HG02973 (cell line): ENCODE results near the gene C12orf75.
"Not testable (repeated sequence)": the region's sequence is repeated elsewhere in the genome, so short reads cannot be mapped to it uniquely, and the experiment has no call there.

Experiments used
- ATAC-seq: cut with Tn5 transposase; IDR thresholded peaks from one replicate; pipeline ENCODE4 v1.9.1; 2021; ENCODE audit warnings: moderate library complexity; ENCODE audit not compliant: unreplicated experiment

The C12orf75 gene

GRCh38 chr12:105368047-105368646, 37.7 kb downstream of the C12orf75 start:
- ATAC-seq, result no peak

GRCh38 chr12:105369014-105369413, 38.5 kb downstream of the C12orf75 start:
- no peak for ATAC-seq

- no peak for ATAC-seq
Observed at GRCh38 chr12:105374303-105374702, 43.8 kb downstream of the C12orf75 start.

GRCh38 chr12:105377077-105377476, 46.6 kb downstream of the C12orf75 start:
- ATAC-seq, result no peak

GRCh38 chr12:105378911-105379310, 48.4 kb downstream of the C12orf75 start:
- ATAC-seq, result no peak

GRCh38 chr12:105382771-105383622, 52.5 kb downstream of the C12orf75 start:
- no peak for ATAC-seq

- ATAC-seq, result no peak
Observed at GRCh38 chr12:105384220-105384619, 53.7 kb downstream of the C12orf75 start.

- no peak for ATAC-seq
Observed at GRCh38 chr12:105384916-105385535, 54.5 kb downstream of the C12orf75 start.

- no peak for ATAC-seq
Observed at GRCh38 chr12:105386431-105386830, 55.9 kb downstream of the C12orf75 start.

- no peak for ATAC-seq
Observed at GRCh38 chr12:105391231-105391630, 60.7 kb downstream of the C12orf75 start.

- ATAC-seq, result no peak
Observed at GRCh38 chr12:105393587-105393986, 63.1 kb downstream of the C12orf75 start.

- no peak for ATAC-seq
Observed at GRCh38 chr12:105396024-105396423, 65.5 kb downstream of the C12orf75 start.

- no peak for ATAC-seq
Observed at GRCh38 chr12:105396983-105397382, 66.5 kb downstream of the C12orf75 start.

- ATAC-seq, result no peak
Observed at GRCh38 chr12:105398930-105399329, 68.4 kb downstream of the C12orf75 start.

GRCh38 chr12:105399428-105400081, 69.1 kb downstream of the C12orf75 start:
- no peak for ATAC-seq

GRCh38 chr12:105400227-105400626, 69.7 kb downstream of the C12orf75 start:
- no peak for ATAC-seq

GRCh38 chr12:105401198-105401597, 70.7 kb downstream of the C12orf75 start:
- ATAC-seq, result no peak

GRCh38 chr12:105402366-105402765, 71.9 kb downstream of the C12orf75 start:
- no peak for ATAC-seq

- ATAC-seq, result no peak
Observed at GRCh38 chr12:105403095-105403494, 72.6 kb downstream of the C12orf75 start.

- not testable (repeated sequence) for ATAC-seq
Observed at GRCh38 chr12:105404134-105404533, 73.6 kb downstream of the C12orf75 start.

GRCh38 chr12:105406497-105406896, 76.0 kb downstream of the C12orf75 start:
- no peak for ATAC-seq
